Measurements from ENCODE around the gene EEIG1.
A peak's percentile ranks its signal among the peaks of the same experiment; 100 is the strongest.
"Not testable (repeated sequence)": the region's sequence is repeated elsewhere in the genome, so short reads cannot be mapped to it uniquely, and the experiment has no call there.

EEIG1 gene

DNA sequence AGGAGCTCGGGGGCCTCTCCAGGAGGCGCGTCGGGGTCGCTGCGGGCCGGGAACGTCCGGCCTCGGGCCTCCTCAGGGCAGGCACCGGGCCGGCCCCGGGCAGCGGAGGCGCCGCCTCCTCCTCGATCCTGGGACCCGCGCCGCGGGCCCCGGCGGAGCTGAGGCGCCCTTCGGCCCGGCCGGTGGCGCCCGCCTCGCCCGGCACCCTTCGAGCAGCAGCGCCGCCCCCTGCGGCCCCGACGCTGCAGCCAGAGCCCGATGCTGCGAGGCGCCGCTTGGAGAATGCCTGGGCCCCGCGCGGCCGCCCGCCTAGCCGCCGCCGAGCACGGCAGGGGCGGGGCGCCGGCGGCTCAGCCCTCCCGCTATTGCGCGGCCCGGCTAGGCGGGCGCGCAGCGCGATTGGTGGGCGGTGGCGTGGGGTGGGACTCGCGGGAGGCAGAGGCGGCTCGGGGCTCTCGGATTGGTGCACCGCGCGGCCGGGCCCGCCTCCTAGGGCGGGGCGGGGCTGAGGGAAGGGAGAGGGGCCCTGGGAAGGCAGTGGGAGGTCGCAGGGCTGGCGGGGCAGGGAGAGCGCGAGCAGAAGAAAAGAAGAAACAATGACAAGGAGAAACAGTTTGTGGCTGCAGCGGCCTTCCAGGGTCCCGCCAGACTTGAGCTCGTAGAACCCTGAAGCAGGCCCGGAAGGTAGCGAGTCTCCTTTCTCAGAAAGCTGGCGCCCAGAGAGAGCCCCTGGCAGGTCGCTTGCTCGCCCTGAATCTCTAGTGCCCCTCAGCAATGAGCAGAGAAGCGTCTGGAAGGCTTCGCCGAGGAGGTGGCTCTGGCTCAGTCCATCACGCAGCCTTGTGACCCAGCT, at the start of gene EEIG1:
Gene EEIG1, minus strand, starts transcription at position 284 of the 853 bp plus-strand sequence. CDS start 852 bp downstream, outside the sequence.
- ATAC-seq (peak; percentile 93), DNase-seq (ENCODE audit: low spot score in 2 of 2) (peak; percentile 97)
- H3K36me3 Mint-ChIP-seq = no peaks in the 10 kb centered on the region
- H3K4me3 Mint-ChIP-seq = peak within 1 kb of the TSS; percentile 90
- H3K9me3 Mint-ChIP-seq = no peaks in the 10 kb centered on the region
- H3K4me1 Mint-ChIP-seq = peaks cover 53% of the 10 kb centered on the region
- H3K27ac Mint-ChIP-seq = peak within 1 kb of the TSS; percentile 92

DNA sequence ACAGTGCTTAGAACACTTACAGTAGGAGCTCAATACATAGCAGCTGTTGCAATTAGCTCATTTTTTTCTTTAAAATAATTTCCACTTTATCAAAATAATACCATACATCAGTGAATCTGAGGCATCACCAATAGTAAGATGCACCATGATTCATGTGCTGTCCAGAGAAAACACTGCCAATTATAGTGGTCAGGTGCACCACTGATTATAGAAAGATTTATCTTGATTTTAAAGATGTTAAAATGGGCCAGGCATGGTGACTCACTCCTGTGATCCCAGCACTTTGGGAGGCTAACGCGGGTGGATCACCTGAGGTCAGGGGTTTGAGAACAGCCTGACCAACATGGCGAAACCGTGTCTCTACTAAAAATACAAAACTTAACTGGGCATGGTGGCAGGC, 46.9 kb upstream of the EEIG1 start:
- peaks cover 30% of the 10 kb centered on the region for H3K36me3 Mint-ChIP-seq
- ATAC-seq = no peak
- DNase-seq (ENCODE audit: low spot score in 2 of 2) = no peak
- peak overlapping the region; percentile 97 for H3K27ac Mint-ChIP-seq
- H3K9me3 Mint-ChIP-seq = no peaks in the 10 kb centered on the region
- peak overlapping the region; percentile 71 for H3K4me3 Mint-ChIP-seq
- peaks cover 69% of the 10 kb centered on the region for H3K4me1 Mint-ChIP-seq

DNA sequence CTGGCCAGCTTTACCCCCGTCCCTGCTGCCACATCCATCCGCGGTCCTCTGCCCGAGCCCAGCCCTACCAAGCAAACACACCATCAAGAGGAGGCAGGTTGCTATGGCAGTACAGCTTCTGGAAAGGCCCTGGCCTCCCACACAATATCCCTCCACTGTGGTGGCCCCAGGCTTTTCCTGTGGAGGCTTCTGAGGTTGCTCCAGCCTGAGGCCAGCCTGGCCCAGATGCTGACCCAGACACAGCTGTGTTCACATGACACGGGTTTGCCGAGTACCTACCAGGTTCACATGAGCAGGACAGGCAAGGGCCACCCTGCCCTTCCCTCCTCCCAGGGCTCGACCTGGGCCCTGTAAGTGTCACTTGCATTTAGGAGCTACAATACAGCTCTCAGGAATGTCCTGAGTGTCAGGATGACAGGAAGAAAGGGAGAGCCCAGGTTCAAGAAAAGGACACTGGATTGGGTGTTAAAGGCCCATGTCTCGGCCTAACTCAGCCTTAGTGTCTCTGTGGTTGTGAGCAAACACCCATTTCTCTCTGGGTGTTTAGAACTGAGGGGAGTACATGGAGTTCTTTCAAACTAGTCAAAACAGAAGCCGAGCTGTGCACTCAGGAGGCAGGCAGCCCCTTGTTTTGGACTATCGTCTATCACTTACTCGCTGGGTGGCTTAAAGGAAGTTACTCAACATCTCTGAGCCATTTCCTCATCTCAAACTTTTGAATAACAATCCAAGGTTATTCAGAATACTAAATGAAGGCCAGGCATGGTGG, 46.2 kb upstream of the EEIG1 start:
- peak; percentile 72 for ATAC-seq
- Mint-ChIP-seq H3K4me1 (peaks cover 74% of the 10 kb centered on the region), H3K4me3 (peak overlapping the region; percentile 71), H3K9me3 (no peaks in the 10 kb centered on the region), H3K27ac (peak overlapping the region; percentile 97), H3K36me3 (peaks cover 30% of the 10 kb centered on the region)
- DNase-seq (ENCODE audit: low spot score in 2 of 2) = peak; percentile 28 to 80

DNA sequence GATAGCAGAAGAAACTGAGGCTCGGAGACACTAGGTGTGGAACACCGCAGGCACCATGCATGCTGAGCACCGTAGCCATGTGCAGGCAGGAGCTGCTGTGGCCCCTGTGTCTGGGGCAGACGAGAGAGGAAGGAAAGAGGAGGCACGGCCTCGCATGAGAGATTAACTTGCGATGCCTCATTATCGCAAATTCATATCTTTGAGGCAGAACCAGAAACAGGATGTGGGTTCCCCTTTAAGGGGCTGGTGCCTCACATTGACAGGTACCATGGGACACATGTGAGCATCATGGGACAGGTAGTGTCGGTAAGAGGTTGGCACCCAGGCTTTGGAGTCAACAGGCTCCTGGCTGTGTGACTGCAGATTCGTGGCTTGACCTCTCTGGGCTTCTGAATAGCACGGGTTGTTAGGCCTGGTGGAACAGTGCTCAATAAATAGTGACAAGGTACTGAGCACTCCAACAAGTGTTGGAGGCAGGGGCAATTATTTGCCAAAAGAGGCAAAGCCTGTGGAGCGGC, 45.5 kb upstream of the EEIG1 start:
- DNase-seq (ENCODE audit: low spot score in 2 of 2) (peak; percentile 36 to 77), ATAC-seq (peak; percentile 70)
- Mint-ChIP-seq H3K4me1 (peaks cover 80% of the 10 kb centered on the region), H3K27ac (peak overlapping the region; percentile 97), H3K9me3 (no peaks in the 10 kb centered on the region), H3K36me3 (peaks cover 27% of the 10 kb centered on the region), H3K4me3 (peak overlapping the region; percentile 71)

DNA sequence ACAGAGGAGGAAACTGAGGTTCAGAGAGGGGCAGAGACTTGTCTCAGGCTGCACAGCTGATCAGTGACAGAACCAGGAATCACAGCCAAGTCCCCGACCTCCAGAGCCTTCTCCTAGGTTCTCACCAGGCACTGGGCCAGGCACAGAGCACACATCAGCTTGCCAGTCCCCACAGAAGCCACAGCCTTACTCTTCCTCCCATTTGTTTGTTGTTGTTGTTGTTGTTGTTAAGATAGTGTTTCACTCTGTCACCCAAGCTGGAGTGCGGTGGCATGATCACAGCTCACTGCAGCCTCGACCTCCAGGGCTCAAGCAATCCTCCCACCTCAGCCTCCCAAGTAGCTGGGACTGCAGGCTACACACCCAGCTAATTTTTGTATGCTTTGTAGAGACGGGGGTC, 44.9 kb upstream of the EEIG1 start:
- no peak for DNase-seq (ENCODE audit: low spot score in 2 of 2)
- Mint-ChIP-seq H3K36me3 (peaks cover 21% of the 10 kb centered on the region), H3K9me3 (no peaks in the 10 kb centered on the region), H3K4me1 (peaks cover 82% of the 10 kb centered on the region), H3K27ac (peak overlapping the region; percentile 97), H3K4me3 (peak overlapping the region; percentile 71)
- no peak for ATAC-seq

DNA sequence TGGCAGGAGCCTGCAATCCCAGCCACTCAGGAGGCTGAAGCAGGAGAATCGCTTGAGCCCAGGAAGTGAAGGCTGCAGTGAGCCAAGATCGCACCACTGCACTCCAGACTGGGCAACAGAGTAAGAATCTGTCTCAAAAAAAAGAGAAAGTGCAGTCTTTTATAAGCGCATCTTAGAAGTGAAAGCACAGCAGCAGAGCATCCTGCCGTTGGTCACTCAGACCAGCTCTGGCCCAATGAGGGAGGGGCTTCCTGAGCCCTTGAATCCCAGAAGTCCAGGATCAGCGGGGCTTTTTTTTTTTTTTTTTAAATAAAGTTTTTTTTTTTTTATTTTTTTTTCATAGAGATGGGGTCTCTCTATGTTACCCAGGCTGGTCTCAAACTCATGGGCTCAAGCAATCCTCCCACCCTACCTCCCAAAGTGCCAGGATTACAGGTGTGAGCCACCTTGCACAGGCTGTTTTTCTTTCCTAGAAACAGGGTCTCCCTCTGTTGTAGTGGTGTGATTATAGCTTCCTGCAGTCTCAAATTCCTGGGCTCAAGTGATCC, 44.0 kb upstream of the EEIG1 start:
- H3K36me3 Mint-ChIP-seq = peaks cover 19% of the 10 kb centered on the region
- ATAC-seq = no peak
- H3K4me1 Mint-ChIP-seq = peaks cover 82% of the 10 kb centered on the region
- no peak for DNase-seq (ENCODE audit: low spot score in 2 of 2)
- H3K27ac Mint-ChIP-seq = peak overlapping the region; percentile 97
- H3K4me3 Mint-ChIP-seq = peak overlapping the region; percentile 71
- no peaks in the 10 kb centered on the region for H3K9me3 Mint-ChIP-seq

DNA sequence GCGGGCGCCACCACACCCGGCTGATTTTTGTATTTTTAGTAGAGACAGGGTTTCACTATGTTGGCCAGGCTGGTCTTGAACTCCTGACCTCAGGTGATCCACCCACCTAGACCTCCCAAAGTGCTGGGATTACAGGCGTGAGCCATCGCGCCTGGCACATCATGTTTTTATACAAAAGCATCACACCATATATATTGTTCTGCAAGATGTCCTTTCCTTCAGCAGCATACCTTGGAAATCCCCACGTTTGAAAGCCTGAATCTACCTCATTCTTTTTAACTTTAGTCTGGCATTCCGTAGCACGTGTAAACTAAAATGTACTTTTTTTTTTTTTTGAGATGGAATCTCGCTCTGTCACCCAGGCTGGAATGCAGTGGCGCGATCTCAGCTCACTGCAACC, 42.9 kb upstream of the EEIG1 start:
- not testable (repeated sequence) for H3K4me3 Mint-ChIP-seq; DNase-seq (ENCODE audit: low spot score in 2 of 2); ATAC-seq; H3K9me3 Mint-ChIP-seq; H3K27ac Mint-ChIP-seq
- Mint-ChIP-seq H3K36me3 (peaks cover 19% of the 10 kb centered on the region), H3K4me1 (peaks cover 77% of the 10 kb centered on the region)

DNA sequence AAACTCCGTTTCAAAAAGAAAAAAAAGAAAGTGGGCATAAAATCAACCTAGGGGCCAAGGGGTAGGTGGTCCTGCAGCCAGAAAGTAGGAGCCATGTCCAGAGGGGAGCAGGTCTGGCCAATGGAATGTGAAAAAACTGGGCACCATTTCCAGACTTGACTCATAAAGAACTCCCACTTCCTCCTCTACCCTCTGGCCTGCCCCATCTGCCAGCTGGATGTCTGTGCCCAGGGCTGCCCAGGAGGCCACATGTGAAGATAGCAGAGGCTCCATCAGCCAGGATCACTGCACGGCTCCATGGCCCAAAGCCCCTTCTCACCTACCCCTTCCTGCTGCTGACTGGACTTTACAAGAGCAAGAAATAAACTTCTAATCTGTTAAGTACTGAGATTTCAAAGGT, 42.1 kb upstream of the EEIG1 start:
- Mint-ChIP-seq H3K4me1 (peaks cover 69% of the 10 kb centered on the region), H3K9me3 (no peaks in the 10 kb centered on the region), H3K4me3 (no peak overlapping the region), H3K36me3 (peaks cover 19% of the 10 kb centered on the region), H3K27ac (no peak overlapping the region)
- ATAC-seq = no peak
- DNase-seq (ENCODE audit: low spot score in 2 of 2) = no peak

DNA sequence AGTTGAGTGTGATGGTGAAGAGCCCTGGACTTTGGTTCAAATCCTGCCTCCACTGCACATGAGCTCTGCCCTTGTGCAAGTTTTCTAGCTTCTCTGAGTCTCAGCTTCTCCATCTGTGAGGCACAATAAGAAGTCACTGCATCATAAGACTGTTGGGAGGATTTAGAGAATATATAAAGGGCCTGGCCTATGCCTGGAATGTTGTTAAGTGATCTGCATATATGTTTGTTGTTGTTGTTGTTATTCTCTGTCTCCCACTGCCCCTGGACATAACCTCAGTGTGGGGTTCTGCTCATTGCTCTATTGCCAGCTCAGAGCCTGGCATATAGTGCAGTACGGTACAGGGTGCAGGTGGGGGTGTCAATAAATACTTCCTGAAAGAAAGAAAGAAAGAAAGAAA, 40.3 kb upstream of the EEIG1 start:
- no peaks in the 10 kb centered on the region for H3K9me3 Mint-ChIP-seq
- H3K27ac Mint-ChIP-seq = peak overlapping the region; percentile 67
- H3K36me3 Mint-ChIP-seq = peaks cover 3% of the 10 kb centered on the region
- H3K4me1 Mint-ChIP-seq = peaks cover 53% of the 10 kb centered on the region
- no peak overlapping the region for H3K4me3 Mint-ChIP-seq
- DNase-seq (ENCODE audit: low spot score in 2 of 2) (no peak), ATAC-seq (no peak)

DNA sequence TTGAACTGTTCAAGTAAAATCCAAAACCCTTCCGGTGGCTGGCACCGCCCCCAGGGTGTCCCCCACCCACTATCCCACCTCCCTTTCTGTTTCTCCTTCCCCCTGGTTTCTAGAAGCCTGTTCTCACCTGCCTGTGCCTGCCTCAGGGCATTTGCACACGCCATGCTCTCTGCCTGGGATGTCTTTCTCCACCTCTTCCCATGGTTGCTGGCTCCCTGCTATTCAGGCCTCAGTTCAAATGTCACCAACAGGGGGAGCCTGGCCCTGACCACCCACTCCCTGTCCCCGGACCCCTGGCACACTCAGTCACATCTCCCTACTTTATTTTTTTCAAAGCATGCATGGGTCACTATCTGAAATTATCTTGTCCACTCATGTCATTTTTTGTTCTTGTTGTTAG, 39.9 kb upstream of the EEIG1 start:
- no peak for DNase-seq (ENCODE audit: low spot score in 2 of 2)
- no peaks in the 10 kb centered on the region for H3K36me3 Mint-ChIP-seq
- no peak overlapping the region for H3K4me3 Mint-ChIP-seq
- peaks cover 49% of the 10 kb centered on the region for H3K4me1 Mint-ChIP-seq
- H3K9me3 Mint-ChIP-seq = no peaks in the 10 kb centered on the region
- ATAC-seq = no peak
- H3K27ac Mint-ChIP-seq = peak overlapping the region; percentile 67

DNA sequence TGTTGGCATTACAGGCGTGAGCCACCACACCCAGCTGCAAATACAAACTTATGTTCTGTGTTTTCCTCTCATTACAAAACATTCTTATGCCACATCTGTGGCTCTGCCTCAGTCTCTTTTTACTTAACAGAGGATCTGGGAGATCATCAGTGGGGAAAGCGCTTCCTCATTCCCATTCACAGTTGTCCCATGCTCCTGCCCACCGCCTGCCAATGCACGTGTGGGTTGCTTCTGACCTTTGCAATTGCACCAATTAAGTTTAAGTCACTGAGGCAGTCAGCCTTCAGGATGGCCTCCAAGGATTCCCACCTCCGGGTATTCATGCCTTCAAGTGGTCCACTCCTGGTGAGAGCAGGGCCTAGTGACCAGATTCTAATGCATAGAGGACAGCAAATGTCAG, 34.9 kb upstream of the EEIG1 start:
- DNase-seq (ENCODE audit: low spot score in 2 of 2) (no peak), ATAC-seq (no peak)
- H3K36me3 Mint-ChIP-seq = no peaks in the 10 kb centered on the region
- H3K4me3 Mint-ChIP-seq = no peak overlapping the region
- no peaks in the 10 kb centered on the region for H3K9me3 Mint-ChIP-seq
- H3K27ac Mint-ChIP-seq = no peak overlapping the region
- peaks cover 7% of the 10 kb centered on the region for H3K4me1 Mint-ChIP-seq

DNA sequence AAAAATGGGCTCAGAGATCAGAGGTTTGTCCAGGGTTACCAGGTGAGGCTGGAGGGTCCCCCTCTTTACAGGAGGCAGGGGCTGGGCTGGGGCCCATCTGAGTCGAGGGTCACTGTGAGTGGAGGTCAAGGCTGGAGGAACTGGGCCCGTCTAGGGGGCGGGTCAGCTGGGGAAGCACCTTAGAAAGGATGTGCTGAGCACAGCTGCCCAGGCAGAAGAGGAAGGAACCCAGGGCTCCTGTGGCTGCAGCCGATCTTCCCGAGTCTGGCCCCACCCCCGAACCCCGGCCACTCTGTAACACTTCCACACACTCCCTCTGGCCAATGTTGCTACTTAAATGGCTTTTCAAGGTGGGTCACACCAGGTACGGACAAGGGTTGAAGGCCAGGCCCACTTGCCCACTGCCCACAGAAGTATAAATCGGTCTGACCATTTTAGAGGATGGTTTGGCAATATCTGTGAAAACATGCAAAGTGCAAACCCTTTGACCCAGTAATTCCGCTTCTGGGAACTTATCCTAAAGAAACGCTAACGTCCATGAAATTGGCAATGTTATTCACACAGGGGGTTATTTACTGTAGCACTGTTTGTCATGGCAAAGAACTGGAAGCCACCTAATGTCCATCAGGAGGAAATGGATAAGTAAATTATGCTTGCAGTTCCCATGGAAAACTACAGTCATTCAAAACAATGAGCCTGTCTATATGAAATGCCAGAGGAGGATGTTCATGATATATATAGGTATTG, 30.5 kb upstream of the EEIG1 start:
- Mint-ChIP-seq H3K27ac (peak overlapping the region; percentile 50), H3K36me3 (no peaks in the 10 kb centered on the region), H3K9me3 (peaks cover 4% of the 10 kb centered on the region), H3K4me3 (no peak overlapping the region), H3K4me1 (peaks cover 31% of the 10 kb centered on the region)
- ATAC-seq (no peak), DNase-seq (ENCODE audit: low spot score in 2 of 2) (no peak)

DNA sequence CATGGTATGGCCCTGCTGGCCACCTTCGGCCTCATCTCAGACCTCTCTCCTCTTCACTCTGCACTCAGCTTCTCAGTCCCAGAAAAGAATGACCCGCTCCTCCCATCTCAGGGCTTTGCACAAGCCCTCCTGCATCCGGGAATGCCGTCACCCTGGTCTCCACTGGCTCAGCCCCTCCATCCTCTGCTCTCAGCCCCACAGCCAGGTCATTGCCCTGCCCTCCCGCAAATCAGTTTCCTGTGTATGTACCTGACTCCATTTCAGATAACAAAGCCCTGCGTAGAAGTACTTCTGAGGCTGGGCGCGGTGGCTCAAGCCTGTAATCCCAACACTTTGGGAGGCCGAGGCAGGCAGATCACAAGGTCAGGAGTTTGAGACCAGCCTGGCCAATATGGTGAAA, 28.9 kb upstream of the EEIG1 start:
- H3K36me3 Mint-ChIP-seq = no peaks in the 10 kb centered on the region
- DNase-seq (ENCODE audit: low spot score in 2 of 2) (no peak), ATAC-seq (no peak)
- H3K4me1 Mint-ChIP-seq = peaks cover 35% of the 10 kb centered on the region
- H3K4me3 Mint-ChIP-seq = no peak overlapping the region
- peaks cover 4% of the 10 kb centered on the region for H3K9me3 Mint-ChIP-seq
- H3K27ac Mint-ChIP-seq = no peak overlapping the region

DNA sequence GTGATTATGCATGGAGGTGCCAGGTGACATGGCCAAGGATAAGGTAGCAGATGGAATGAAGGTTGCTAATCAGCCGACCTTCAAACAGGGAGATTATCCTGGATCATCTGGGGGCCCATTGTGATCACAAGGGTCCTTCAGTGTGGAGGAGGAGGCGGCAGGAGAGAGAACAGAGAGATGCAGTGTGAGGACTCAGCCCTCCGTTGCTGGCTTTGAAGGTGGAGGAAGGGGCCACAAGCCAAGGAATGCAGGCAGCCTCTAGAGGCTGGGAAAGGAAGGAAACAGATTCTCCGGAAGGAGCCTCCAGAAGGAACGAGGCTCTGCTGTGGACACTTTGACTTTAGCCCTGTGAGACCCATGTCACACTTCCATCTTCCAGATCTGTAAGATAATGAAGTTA, 27.4 kb upstream of the EEIG1 start:
- H3K4me3 Mint-ChIP-seq = peak overlapping the region; percentile 58
- ATAC-seq = no peak
- no peak for DNase-seq (ENCODE audit: low spot score in 2 of 2)
- peaks cover 35% of the 10 kb centered on the region for H3K4me1 Mint-ChIP-seq
- no peaks in the 10 kb centered on the region for H3K36me3 Mint-ChIP-seq
- peaks cover 4% of the 10 kb centered on the region for H3K9me3 Mint-ChIP-seq
- peak overlapping the region; percentile 94 for H3K27ac Mint-ChIP-seq
